Right forelimb (tissue), 1 donor: Measurements from ENCODE around the gene ETF1.
A peak's percentile ranks its signal among the peaks of the same experiment; 100 is the strongest.

Experiments
- DNase-seq: peaks from one replicate; pipeline ENCODE4 v3.0.0-alpha.2; 2018

Gene ETF1

GRCh38 chr5:138542956-138543729, at the start of gene ETF1:
TSS of gene ETF1 (minus strand) at chr5:138543236. CDS start at chr5:138542918, 318 bp downstream.
- peak; percentile 100 for DNase-seq

- no peak for DNase-seq
Measured at GRCh38 chr5:138588013-138588788, 45.2 kb upstream of the ETF1 start.

DNA sequence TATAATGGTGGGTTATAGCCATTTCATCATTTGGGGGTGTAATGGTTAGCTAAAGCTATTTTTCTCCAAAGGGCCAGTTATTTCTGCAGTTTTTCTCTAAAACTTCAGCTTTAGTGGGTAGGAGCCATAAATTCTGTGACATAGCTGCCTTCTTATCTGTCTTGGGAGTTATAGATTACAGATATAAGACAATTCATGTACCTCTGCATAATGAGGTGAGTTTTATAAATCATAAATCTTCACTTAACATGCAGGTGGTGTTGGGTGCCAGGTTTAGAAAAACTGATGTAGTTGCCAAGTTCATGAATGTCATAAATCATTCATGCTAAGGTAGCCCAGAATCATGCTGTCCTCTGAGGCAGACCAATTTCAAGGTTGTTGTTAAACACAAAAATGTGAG, 42.1 kb upstream of the ETF1 start:
- no peak for DNase-seq

DNA sequence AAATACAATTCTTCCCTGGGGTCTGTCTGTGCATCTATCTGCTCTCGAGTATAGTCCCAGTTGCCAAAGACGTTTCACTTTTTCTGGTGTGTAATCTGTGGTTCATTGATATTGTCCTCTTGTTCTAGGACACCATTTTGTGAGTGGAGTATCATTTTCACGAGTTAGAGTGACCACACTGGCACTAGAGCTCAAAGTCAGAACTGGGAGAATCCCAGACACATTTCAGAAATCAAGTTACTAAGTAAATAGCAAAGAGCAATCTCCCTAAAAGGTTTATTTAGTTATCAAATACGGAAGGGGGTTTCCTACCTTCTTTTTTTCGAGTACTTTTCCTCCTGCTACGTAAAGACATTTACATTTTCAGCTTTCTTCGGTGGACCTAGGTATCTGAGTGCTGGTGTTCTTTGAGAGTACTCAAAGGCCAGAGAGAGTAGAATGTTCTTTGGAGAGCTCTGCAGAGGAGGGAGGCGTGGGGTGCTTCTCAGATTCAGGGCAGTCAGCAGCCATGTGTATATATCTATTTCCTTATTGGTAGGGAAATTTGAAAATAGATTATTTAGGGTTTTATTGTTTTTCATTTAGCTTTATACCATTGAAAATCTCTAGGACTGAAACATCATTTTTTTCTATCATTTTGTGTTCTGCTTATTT, 41.1 kb upstream of the ETF1 start:
- no peak for DNase-seq

DNA sequence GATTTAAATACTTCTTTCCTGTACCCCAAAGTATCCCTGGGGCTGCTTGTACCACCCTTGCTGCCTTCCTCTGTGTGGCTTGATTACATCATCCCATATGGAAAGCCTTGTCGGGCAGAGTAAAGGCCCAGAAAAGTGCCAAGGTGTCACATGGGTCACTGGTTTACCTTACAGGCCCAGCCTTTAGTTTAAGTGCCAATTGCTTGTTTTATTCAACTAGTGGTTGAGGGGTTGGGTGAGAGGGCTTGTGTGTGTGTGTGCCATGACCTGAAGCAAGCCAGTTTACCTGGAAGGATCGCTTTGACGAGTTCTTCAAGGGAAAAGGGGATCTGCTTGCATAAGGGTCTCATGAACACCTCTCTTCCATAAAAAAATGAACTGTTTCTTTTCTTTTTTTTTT, 39.9 kb upstream of the ETF1 start:
- DNase-seq, result no peak

GRCh38 chr5:138580777-138581176, 37.7 kb upstream of the ETF1 start:
- no peak for DNase-seq

- DNase-seq, result no peak
Measured at GRCh38 chr5:138580001-138580400, 37.0 kb upstream of the ETF1 start.

DNA sequence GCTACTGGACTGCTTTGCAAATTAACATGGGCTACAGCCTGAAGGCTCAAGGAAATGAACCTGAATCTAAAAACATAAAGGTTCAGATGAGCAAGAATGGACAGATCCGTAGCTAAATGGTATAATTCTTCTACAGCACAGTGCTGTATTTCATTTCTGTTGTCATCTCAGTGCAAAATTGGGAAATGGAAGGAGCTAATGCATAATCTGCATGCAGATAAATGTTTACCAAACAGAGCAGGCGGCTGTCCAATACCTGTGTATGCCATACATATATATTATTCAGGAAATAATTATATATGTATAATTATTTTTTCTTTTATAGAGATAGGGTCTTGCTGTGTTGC, 36.5 kb upstream of the ETF1 start:
- no peak for DNase-seq

DNA sequence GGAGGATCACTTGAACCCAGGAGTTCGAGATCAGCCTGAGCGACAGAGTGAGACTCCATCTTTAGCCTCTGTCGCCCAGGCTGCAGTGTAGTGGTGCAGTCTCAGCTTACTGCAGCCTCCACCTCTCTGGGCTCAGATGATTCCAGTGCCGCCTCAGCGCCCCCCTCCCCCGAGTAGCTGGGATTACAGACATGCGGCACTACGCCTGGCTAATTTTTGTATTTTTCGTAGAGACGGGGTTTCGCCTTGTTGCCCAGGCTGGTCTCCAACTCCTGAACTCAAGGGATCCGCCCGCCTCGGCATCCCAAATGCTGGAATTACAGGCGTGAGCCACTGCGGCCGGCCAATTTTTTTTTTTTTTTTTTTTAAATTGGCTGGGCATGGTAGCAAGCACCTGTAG, 34.4 kb upstream of the ETF1 start:
- no peak for DNase-seq

DNA sequence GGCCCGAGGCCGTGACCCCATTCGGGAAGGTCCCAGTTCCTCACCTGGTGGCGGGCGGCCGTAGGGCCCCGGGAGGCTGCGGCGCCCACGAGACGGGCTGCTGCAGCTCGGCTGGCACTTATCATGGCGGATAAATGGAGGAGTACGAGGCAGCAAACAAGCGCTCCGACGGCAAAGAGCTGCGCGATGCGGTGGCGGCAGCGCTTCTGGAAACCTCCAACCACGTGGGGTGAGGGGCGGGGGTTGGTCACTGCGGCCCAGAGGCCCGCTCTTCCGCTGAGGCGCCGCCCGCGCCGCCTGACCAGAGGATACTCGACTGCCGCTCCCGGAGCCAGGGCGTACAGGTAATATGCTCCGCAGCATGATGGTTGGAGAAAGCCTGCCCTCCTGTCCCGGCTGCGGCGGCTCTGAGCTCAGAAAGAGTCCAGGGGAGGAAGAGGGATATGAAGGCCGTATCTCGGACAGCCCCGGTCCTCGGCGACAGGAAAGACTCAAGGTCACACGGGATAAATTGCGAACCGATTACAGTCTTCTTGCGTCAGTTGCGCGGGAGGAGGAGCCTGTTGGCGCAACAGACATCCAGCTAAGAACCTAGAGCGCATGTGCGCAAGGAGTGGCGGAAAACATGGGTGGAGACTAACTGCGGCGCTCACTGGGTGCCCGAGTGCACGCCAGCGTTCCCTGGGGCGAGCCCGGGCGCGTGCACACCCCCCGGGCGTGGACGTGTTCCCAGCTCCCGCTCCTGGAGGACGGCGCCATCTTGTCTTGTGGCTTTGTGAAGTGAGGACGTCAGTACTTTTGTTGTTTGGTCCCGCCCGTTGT, 32.4 kb upstream of the ETF1 start, which contains the start of gene HSPA9:
Gene HSPA9, minus strand, starts transcription at position 208 of the 822 bp plus-strand sequence. Its CDS starts 83 bp downstream, at position 125.
- DNase-seq, result peak; percentile 97

DNA sequence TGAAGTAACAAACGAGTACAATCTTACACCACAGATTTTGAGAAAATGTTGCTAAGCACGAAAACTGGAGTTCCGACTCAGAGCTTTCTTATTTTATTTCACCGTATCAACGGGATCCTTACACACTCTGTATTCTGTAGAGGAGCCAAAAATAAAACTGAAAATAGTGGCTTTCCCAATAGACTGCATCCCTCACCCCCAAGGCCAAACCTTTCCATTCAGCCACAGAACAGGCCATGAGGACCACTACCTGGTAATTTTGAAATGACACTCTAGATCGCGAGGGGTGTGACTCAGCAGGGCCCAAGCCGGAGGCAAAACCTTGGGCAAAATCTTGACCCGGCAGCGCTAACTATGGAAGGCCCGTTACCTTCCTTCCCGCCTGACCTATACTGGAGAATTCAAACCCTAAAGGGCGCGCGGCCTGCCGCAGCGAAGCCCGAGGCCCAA, 31.7 kb upstream of the ETF1 start:
- DNase-seq, result no peak

DNA sequence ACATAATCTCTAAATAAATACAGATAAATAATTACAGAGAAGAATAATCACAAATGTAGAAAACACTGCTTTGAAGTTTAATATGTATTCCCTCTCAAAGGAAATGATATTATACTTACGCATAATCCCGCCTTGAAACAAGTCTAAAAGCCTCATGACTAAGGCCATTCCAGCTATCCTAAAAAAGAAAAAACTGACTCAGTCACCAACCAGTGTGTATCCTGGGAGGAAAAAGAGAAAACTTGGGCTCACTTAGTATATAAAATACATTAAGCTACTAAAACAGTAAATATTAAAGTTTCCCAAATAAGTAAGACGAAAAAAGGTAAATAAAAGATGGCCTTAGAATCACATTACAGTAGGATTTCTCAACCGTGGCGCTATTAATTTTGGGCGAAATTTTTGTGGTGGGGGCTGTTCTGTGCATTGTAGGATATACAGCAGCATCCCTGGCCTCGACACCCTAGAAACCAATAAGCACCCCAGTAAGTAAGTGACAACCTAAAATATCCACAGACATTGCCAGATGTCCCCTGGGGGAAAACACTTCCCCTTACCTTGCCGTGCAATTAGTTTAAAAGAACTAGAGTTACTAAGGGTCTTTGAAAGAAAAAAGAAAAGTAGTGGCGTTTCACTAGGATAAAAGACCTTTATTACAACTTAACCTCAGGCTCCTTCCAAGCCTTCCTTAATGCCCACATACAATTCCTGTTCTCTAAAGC, 31.1 kb upstream of the ETF1 start:
- no peak for DNase-seq

DNA sequence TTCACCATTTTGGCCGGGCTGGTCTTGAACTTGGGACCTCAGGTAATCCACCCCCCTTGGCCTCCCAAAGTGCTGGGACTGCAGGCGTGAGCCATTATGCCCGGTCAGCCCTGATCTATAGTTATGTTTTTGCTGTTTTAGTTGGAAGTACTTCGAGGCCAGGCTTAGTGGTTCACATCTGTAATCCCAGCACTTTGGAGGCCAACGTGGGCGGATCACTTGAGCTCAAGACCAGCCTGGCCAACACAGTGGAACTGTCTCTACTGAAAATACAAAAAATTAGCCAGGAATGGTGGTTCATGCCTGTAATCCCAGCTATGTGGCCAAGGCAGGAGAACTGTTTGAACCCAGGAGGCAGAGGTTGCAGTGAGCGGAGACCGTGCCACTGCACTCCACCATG, 30.2 kb upstream of the ETF1 start:
- no peak for DNase-seq

GRCh38 chr5:138570871-138571270, 27.8 kb upstream of the ETF1 start:
- no peak for DNase-seq

DNA sequence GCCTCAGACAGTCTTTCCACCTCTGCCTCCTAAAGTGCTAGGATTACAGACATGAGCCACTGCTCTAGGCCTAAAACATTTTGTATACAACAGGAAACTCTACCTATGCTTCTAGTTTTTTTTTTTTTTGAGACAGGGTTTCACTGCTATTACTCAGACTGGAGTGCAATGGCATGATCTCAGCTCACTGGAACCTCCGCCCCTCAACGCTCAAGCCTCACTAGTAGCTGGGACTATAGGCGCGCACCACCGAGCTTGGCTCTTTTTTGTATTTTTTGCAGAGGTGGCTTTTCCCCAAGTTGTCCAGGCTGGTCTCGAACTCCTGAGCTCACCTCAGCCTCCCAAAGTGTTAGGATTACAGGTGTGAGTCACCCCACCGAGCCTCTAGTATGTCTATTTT, 26.7 kb upstream of the ETF1 start:
- DNase-seq, result no peak

DNA sequence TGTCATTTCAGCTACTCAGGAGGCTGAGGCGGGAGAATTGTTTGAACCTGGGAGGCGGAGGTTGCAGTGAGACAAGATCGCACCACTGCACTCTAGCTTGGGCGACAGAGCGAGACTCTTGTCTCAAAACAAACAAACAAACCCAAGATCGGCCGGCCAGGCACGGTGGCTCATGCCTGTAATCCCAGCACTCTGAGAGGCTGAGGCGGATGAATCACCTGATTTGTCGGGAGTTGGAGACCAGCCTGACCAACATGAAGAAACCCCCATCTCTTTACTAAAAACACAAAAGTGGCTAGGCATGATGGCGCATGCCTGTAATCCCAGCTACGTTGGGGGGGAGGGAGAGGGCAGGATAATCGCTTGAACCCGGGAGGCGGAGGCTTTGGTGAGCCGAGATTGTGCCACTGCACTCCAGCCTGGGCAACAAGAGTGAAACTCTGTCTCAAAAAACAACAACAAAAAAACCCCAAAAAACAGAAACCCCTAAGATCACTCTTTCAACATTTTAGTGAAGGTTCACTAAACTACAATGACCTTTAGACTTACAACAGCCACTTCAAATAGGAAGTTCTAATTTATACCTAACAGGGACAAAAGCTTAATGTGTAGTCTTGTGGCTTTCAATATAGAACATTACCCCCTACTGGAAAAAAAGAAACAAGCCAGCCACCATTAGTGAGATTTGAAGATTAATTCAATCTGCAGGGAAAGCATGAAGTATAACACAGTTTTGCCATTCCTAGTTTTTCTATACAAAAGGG, 25.2 kb upstream of the ETF1 start:
- no peak for DNase-seq

- no peak for DNase-seq
Measured at GRCh38 chr5:138566792-138567191, 23.8 kb upstream of the ETF1 start.

- no peak for DNase-seq
Measured at GRCh38 chr5:138565100-138565821, 22.2 kb upstream of the ETF1 start.

DNA sequence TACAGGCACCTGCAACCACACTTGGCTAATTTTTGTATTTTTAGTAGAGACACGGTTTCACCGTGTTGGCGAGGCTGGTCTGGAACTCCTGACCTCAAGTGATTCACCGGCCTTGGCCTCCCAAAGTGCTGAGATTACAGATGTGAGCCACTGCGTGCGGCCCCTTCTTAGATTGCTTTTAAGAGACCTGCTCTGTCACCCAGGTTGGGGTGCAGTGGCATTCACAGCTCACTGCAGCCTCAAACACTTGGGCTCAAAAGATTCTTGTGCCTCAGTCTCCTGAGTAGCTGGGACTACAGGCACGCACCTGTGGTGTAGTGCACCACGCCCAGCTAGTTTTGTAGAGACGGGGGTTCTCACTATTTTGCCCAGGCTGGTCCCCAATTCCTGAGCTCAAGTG, 21.2 kb upstream of the ETF1 start:
- no peak for DNase-seq

- no peak for DNase-seq
Measured at GRCh38 chr5:138563340-138564118, 20.5 kb upstream of the ETF1 start.
